ENCODE results near the gene R3HDM1. TPM values are rescaled to one million over a fixed set of nuclear protein-coding genes. Genes with fewer than 3 reads are reported as not detected.
"Not testable (repeated sequence)": the region's sequence is repeated elsewhere in the genome, so short reads cannot be mapped to it uniquely, and the experiment has no call there.

R3HDM1 gene
- total RNA-seq, 4 donors from 2014 or later = 11.1 to 17.5 (median 15.7) TPM

- DNase-seq (ENCODE audit: low spot score) = no peak
- no peak for TF ChIP-seq CTCF (IDR thresholded peaks at IDR 0.05)
- no peak for ATAC-seq (ENCODE audit: low FRiP score)
Observed at GRCh38 chr2:135651717-135652116, 120.4 kb downstream of the R3HDM1 start.

- not testable (repeated sequence) for ATAC-seq (ENCODE audit: low FRiP score); DNase-seq (ENCODE audit: low spot score)
Observed at GRCh38 chr2:135654239-135654638, 123.0 kb downstream of the R3HDM1 start.

- no peak for TF ChIP-seq CTCF (IDR thresholded peaks at IDR 0.05)
- ATAC-seq (ENCODE audit: low FRiP score) (no peak), DNase-seq (ENCODE audit: low spot score) (no peak)
Observed at GRCh38 chr2:135657806-135658582, 126.7 kb downstream of the R3HDM1 start.

GRCh38 chr2:135662088-135662487, 130.8 kb downstream of the R3HDM1 start:
- TF ChIP-seq CTCF (IDR thresholded peaks at IDR 0.05) = no peak
- ATAC-seq (ENCODE audit: low FRiP score) = no peak
- no peak for DNase-seq (ENCODE audit: low spot score)

GRCh38 chr2:135663148-135663700, 131.9 kb downstream of the R3HDM1 start:
- no peak for DNase-seq (ENCODE audit: low spot score)
- no peak for ATAC-seq (ENCODE audit: low FRiP score)
- no peak for TF ChIP-seq CTCF (IDR thresholded peaks at IDR 0.05)

GRCh38 chr2:135664623-135665068, 133.4 kb downstream of the R3HDM1 start:
- ATAC-seq (ENCODE audit: low FRiP score) (no peak), DNase-seq (ENCODE audit: low spot score) (no peak)
- TF ChIP-seq CTCF (IDR thresholded peaks at IDR 0.05) = no peak

- no peak for DNase-seq (ENCODE audit: low spot score)
- no peak for TF ChIP-seq CTCF (IDR thresholded peaks at IDR 0.05)
- no peak for ATAC-seq (ENCODE audit: low FRiP score)
Observed at GRCh38 chr2:135667045-135667444, 135.8 kb downstream of the R3HDM1 start.
